Measurements from ENCODE around the gene KIF25.

DNA sequence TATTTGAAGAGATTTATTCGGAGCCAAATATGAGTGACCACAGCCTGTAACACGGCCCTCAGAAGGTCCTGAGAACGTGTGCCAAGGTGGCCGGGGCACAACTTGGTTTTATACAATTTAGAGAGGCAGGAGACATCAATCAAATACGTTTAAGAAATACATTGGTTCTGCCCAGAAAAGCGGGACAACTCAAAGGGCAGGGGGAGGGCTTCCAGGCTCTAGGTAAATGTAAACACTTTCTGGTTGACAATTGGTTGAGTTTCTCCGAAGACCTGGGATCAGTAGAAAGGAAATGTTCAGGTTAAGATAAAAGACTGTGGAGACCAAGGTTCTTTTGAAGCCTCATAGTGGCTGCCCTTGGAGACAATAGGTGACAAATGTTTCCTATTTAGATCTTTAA, 18.9 kb upstream of the KIF25 start:
- TF ChIP-seq POLR2A (IDR thresholded peaks at IDR 0.05) (no peak), EP300 (IDR thresholded peaks at IDR 0.05) (no peak)
- TF ChIP-seq, protein P1, sequence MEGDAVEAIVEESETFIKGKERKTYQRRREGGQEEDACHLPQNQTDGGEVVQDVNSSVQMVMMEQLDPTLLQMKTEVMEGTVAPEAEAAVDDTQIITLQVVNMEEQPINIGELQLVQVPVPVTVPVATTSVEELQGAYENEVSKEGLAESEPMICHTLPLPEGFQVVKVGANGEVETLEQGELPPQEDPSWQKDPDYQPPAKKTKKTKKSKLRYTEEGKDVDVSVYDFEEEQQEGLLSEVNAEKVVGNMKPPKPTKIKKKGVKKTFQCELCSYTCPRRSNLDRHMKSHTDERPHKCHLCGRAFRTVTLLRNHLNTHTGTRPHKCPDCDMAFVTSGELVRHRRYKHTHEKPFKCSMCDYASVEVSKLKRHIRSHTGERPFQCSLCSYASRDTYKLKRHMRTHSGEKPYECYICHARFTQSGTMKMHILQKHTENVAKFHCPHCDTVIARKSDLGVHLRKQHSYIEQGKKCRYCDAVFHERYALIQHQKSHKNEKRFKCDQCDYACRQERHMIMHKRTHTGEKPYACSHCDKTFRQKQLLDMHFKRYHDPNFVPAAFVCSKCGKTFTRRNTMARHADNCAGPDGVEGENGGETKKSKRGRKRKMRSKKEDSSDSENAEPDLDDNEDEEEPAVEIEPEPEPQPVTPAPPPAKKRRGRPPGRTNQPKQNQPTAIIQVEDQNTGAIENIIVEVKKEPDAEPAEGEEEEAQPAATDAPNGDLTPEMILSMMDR (IDR thresholded peaks at IDR 0.05) = no peak

All from ovary (tissue), 3 donors.